Upper lobe of left lung (tissue), 6 donors: Measurements from ENCODE around the gene PPP1R15B. TPM values are rescaled to one million over a fixed set of nuclear protein-coding genes. Genes with fewer than 3 reads are reported as not detected.

ENCODE experiments used
- ATAC-seq, 2 donors: fragments of 200-7000 bp; cut with Tn5 transposase; one replicate each; pipeline ENCODE4 v1.9.1; 2022; ENCODE audit warnings: mild to moderate bottlenecking in 2 of 2, moderate library complexity in 2 of 2; ENCODE audit not compliant: low FRiP score in 2 of 2
- DNase-seq, 2 donors: peaks; one replicate each; pipeline ENCODE4 v3.0.0-alpha.2; 2019 to 2020
- H3K27ac ChIP-seq, 4 donors: fragments of 200-600 bp; sonication (generic); one replicate each; pipeline ENCODE4 v1.5.1; 2016 to 2019
- H3K27me3 ChIP-seq, 4 donors: fragments of 200-600 bp; sonication (generic); one replicate each; pipeline ENCODE4 v1.5.1; 2017 to 2019
- H3K36me3 ChIP-seq, 4 donors: fragments of 200-600 bp; sonication (generic); one replicate each; pipeline ENCODE4 v1.5.1; 2016 to 2019
- H3K4me1 ChIP-seq, 4 donors: fragments of 200-600 bp; sonication (generic); one replicate each; pipeline ENCODE4 v1.5.1; 2018 to 2019
- H3K4me3 ChIP-seq, 4 donors: fragments of 200-600 bp; sonication (generic); one replicate each; pipeline ENCODE4 v1.5.1; 2017 to 2019; ENCODE audit warnings: mild to moderate bottlenecking in 2 of 4, moderate library complexity in 1 of 4
- H3K9me3 ChIP-seq, 4 donors: fragments of 200-600 bp; sonication (generic); one replicate each; pipeline ENCODE4 v1.5.1; 2018 to 2019
- EP300 ChIP-seq, 4 donors: sonication (generic); formaldehyde crosslinking; IDR thresholded peaks; one replicate each; pipeline ENCODE4 v1.5.1; 2017; ENCODE audit warnings: antibody characterized with exemption in 4 of 4, control low read depth in 2 of 4
- POLR2A ChIP-seq, 4 donors: fragments of 450-650 bp; IDR thresholded peaks; one replicate each; pipeline ENCODE4 v1.5.1; 2016 to 2017; ENCODE audit warnings: antibody characterized with exemption in 4 of 4, mild to moderate bottlenecking in 2 of 4
- POLR2AphosphoS5 ChIP-seq, 2 donors: sonication (generic); formaldehyde crosslinking; IDR thresholded peaks; one replicate each; pipeline ENCODE4 v1.5.1; 2017; ENCODE audit warnings: antibody characterized with exemption in 2 of 2
- WGBS, 2 donors: methylation state at CpG; one replicate each; pipeline ENCODE4 v1.1.5; 2017 to 2018; 5-methylcytosine and 5-hydroxymethylcytosine counted together
- total RNA-seq, 6 donors: library from RNA; depleted of rRNA in 4 of 6; stranded (reverse); fragments of >200 nt in 4 of 6; gene quantifications; one replicate each; pipeline versions ENCODE4 v1.1.0 to v1.2.1, GENCODE V29; 2016 to 2021
- TF ChIP-seq, protein P1 (sequence below), 6 experiments: fragments of 450-650 bp in 4 of 6; fragments of 200-600 bp in 2 of 6; sonication (generic) in 2 of 6; IDR thresholded peaks; one replicate each; pipeline ENCODE4 v1.5.1; 2016 to 2019; ENCODE audit warnings: antibody characterized with exemption in 6 of 6
- donor health status: DM: no; HTN: no; CAD: no; lungs with moderate emphysema.
- donor health status: DM: no; HTN: yes; CAD: no; lungs with severe emphysema.

PPP1R15B gene
- total RNA-seq, 6 donors from 2014 or later = 30.4 to 67.8 (median 44.2) TPM

DNA sequence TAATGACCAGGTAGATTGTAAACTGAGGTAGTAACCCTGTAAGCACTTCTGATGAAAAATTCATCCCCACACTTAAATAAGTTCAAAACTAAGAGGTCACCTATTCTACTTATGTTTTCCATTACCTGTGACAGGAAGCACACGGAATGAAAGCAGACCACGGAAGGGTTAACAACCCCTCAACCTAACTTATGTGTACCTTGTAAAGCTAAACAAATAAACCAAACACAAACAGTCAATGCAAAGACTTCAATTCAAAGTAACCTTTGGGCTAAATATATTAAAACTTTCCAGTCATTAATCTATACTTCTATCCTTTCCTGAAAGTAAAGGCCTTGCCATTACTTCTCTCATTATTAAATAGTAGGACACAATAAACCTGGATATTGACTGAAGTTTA lies 7.0 kb downstream of the PPP1R15B start:
- ATAC-seq (no peak), DNase-seq (no peak)
- Histone ChIP-seq H3K9me3 (no peaks in the 10 kb centered on the region), H3K27me3 (no peaks in the 10 kb centered on the region), H3K36me3 (peaks cover 11 to 71% (median 27%) of the 10 kb centered on the region in 4 donors), H3K4me1 (peaks cover 19 to 41% (median 23%) of the 10 kb centered on the region in 4 donors), H3K4me3 (no peak overlapping the region), H3K27ac (no peak overlapping the region)
- WGBS, 2 donors = 60 to 85% methylated on average over 2 of the region's 2 CpGs
- TF ChIP-seq, protein P1, sequence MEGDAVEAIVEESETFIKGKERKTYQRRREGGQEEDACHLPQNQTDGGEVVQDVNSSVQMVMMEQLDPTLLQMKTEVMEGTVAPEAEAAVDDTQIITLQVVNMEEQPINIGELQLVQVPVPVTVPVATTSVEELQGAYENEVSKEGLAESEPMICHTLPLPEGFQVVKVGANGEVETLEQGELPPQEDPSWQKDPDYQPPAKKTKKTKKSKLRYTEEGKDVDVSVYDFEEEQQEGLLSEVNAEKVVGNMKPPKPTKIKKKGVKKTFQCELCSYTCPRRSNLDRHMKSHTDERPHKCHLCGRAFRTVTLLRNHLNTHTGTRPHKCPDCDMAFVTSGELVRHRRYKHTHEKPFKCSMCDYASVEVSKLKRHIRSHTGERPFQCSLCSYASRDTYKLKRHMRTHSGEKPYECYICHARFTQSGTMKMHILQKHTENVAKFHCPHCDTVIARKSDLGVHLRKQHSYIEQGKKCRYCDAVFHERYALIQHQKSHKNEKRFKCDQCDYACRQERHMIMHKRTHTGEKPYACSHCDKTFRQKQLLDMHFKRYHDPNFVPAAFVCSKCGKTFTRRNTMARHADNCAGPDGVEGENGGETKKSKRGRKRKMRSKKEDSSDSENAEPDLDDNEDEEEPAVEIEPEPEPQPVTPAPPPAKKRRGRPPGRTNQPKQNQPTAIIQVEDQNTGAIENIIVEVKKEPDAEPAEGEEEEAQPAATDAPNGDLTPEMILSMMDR (IDR thresholded peaks at IDR 0.05) = no peak
- no peak for TF ChIP-seq POLR2AphosphoS5 (IDR thresholded peaks at IDR 0.05)

DNA sequence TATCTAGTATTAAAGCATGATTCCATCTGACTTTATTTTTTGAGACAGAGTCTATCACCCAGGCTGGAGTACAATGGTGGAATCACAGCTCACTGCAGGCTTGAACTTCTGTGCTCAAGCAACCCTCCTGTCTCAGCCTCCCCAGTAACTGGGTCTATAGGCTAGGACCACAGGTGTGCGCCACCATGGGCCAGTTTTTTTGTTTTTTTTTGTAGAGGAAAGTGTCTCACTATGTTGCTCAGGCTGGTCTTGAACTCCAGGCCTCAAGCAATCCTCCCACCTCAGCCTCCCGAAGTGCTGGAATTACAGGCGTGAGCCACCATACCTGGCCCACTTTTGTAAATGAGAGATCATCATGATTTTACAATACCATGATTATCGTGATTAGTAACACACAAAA lies 9.2 kb downstream of the PPP1R15B start:
- H3K36me3 ChIP-seq = peaks cover 11 to 87% (median 33%) of the 10 kb centered on the region in 4 donors
- TF ChIP-seq, protein P1 (IDR thresholded peaks at IDR 0.05) = no peak
- TF ChIP-seq POLR2A (IDR thresholded peaks at IDR 0.05) (no peak), POLR2AphosphoS5 (IDR thresholded peaks at IDR 0.05) (no peak), EP300 (IDR thresholded peaks at IDR 0.05) (no peak)
- 94 to 99% methylated on average over 4 of the region's 4 CpGs for WGBS, 2 donors

DNA sequence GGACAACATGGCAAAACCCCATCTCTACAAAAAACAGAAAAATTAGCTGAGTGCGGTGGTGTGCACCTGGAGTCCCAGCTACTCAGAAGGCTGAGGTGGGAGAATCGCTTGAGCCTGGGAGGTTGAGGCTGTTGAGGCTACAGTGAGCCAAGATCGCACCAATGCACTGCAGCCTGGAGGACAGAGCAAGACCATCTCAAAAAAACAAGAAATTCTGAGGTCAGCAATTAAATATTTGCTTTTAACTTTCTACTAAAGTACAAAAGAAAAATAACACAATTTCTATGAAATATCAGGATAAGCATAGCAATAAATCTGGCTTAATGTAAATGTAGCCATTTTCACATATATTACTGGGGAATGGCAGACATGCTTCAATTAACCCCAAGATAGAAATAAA lies 9.9 kb downstream of the PPP1R15B start:
- Histone ChIP-seq H3K36me3 (peaks cover 11 to 92% (median 36%) of the 10 kb centered on the region in 4 donors), H3K27me3 (no peaks in the 10 kb centered on the region), H3K27ac (no peak overlapping the region), H3K4me3 (no peak overlapping the region), H3K9me3 (no peaks in the 10 kb centered on the region), H3K4me1 (peaks cover 14 to 31% (median 22%) of the 10 kb centered on the region in 4 donors)
- TF ChIP-seq POLR2AphosphoS5 (IDR thresholded peaks at IDR 0.05) = no peak
- TF ChIP-seq, protein P1 (IDR thresholded peaks at IDR 0.05) = no peak
- TF ChIP-seq EP300 (IDR thresholded peaks at IDR 0.05) = no peak
- TF ChIP-seq POLR2A (IDR thresholded peaks at IDR 0.05) = no peak
- no peak for DNase-seq
- WGBS, 2 donors = 95% methylated on average over 3 of the region's 3 CpGs
- no peak for ATAC-seq

More for the DNA sequence above, 9.2 kb downstream of the PPP1R15B start:
- peaks cover 19 to 37% (median 23%) of the 10 kb centered on the region in 4 donors for H3K4me1 ChIP-seq
- no peaks in the 10 kb centered on the region for H3K27me3 ChIP-seq
- DNase-seq (no peak), ATAC-seq (no peak)
- H3K4me3 ChIP-seq = no peak overlapping the region
- no peak overlapping the region for H3K27ac ChIP-seq
- H3K9me3 ChIP-seq = no peaks in the 10 kb centered on the region

DNA sequence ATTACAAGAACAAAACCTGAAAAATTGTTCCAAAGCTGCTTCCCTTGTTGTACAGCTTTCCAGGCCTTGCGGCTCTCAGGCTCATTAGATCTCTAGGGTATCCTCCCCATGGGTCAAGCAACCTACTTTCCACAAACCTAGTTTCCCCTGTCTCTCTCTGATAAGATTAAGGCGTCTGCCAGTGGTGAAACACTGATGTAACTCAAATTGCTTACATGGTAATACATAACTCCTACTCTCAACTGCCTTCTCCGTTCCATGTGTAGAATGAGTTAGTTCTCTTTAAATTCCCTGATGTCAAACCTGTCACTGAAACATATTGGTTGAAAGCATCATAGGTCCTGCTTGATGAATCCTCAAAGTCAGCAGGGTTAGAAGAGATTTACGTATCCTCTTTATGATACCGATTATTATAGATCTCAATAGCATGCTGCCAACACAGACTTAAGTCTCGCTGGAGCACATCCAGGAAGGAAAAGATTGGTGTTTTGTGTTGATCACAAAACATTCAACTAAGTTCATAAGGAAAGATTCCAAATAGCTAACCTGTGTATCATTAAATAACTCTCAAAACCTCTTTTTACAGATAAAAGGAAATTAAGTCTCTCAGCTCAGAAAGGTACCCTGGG lies 10.6 kb downstream of the PPP1R15B start:
- H3K36me3 ChIP-seq = peaks cover 11 to 89% (median 36%) of the 10 kb centered on the region in 4 donors
- ATAC-seq = no peak

More for the DNA sequence above, 10.6 kb downstream of the PPP1R15B start:
- TF ChIP-seq, protein P1 (IDR thresholded peaks at IDR 0.05) = no peak
- TF ChIP-seq POLR2AphosphoS5 (IDR thresholded peaks at IDR 0.05) = no peak
- no peak for TF ChIP-seq EP300 (IDR thresholded peaks at IDR 0.05)
- no peak for TF ChIP-seq POLR2A (IDR thresholded peaks at IDR 0.05)
- H3K4me1 ChIP-seq = peaks cover 7 to 23% (median 15%) of the 10 kb centered on the region in 4 donors
- DNase-seq = no peak
- H3K27ac ChIP-seq = no peak overlapping the region
- no peaks in the 10 kb centered on the region for H3K27me3 ChIP-seq
- 87 to 92% methylated on average over 6 of the region's 6 CpGs for WGBS, 2 donors
- H3K9me3 ChIP-seq = no peaks in the 10 kb centered on the region
- H3K4me3 ChIP-seq = no peak overlapping the region
